Measurements from ENCODE around the gene MLLT6.

DNA sequence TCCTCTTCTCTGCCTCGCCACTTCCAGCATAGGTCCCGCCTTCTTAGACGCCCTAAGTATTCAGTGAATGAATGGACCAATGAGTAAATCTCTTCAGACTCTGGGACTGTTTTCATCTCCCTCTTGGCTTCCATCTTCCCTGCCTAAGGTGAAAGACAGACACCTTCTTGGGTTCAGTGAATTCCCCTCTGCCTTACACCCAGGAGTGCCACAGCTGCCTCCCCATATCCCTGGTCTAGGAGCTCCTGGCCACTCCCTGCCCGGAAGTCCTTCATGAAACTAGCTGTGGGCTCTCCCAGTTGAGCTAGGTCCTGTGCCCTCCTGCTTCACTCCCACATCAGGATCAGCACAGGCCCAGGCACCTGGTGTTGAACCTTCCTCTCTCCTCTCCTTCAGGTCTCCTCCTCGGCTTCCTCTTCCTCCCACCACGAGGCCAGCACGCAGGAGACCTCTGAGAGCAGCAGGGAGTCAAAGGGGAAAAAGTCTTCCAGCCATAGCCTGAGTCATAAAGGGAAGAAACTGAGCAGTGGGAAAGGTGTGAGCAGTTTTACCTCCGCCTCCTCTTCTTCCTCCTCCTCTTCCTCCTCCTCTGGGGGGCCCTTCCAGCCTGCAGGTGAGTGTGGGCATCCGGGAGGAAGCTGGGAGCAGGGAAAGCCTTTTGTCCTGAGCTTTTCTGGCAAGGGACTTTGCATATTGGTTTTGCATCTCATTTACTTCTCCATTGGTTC, 10.3 kb downstream of the MLLT6 start:
- TF ChIP-seq, protein P1, sequence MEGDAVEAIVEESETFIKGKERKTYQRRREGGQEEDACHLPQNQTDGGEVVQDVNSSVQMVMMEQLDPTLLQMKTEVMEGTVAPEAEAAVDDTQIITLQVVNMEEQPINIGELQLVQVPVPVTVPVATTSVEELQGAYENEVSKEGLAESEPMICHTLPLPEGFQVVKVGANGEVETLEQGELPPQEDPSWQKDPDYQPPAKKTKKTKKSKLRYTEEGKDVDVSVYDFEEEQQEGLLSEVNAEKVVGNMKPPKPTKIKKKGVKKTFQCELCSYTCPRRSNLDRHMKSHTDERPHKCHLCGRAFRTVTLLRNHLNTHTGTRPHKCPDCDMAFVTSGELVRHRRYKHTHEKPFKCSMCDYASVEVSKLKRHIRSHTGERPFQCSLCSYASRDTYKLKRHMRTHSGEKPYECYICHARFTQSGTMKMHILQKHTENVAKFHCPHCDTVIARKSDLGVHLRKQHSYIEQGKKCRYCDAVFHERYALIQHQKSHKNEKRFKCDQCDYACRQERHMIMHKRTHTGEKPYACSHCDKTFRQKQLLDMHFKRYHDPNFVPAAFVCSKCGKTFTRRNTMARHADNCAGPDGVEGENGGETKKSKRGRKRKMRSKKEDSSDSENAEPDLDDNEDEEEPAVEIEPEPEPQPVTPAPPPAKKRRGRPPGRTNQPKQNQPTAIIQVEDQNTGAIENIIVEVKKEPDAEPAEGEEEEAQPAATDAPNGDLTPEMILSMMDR (IDR thresholded peaks at IDR 0.05), result no peak
- no peak for TF ChIP-seq ZFX (IDR thresholded peaks at IDR 0.05; ENCODE audit: borderline replicate concordance)

Measured in 22Rv1 (cell line).